ENCODE measurements around the gene MYO5C.

The MYO5C gene

GRCh38 chr15:52236013-52236412 lies 59.6 kb downstream of the MYO5C start:
- H3K27ac ChIP-seq (ENCODE audit: low read length) = no peak overlapping the region
- no peaks in the 10 kb centered on the region for H3K4me1 ChIP-seq (ENCODE audit: control insufficient read depth in 1 of 2, insufficient read depth in 2 of 2, low read length in 2 of 2)
- no peaks in the 10 kb centered on the region for H3K27me3 ChIP-seq (ENCODE audit: low read depth, low read length)
- no peaks in the 10 kb centered on the region for H3K9me3 ChIP-seq (ENCODE audit: control insufficient read depth in 1 of 2, low read length in 2 of 2)
- H3K4me3 ChIP-seq (ENCODE audit: low read depth in 1 of 2, low read length in 2 of 2) = no peak overlapping the region
- H3K36me3 ChIP-seq (ENCODE audit: control insufficient read depth in 1 of 2, insufficient read depth in 2 of 2, low read length in 2 of 2) = no peaks in the 10 kb centered on the region

- Histone ChIP-seq H3K27ac (ENCODE audit: low read length) (no peak overlapping the region), H3K36me3 (ENCODE audit: control insufficient read depth in 1 of 2, insufficient read depth in 2 of 2, low read length in 2 of 2) (no peaks in the 10 kb centered on the region), H3K4me1 (ENCODE audit: control insufficient read depth in 1 of 2, insufficient read depth in 2 of 2, low read length in 2 of 2) (no peaks in the 10 kb centered on the region), H3K4me3 (ENCODE audit: low read depth in 1 of 2, low read length in 2 of 2) (no peak overlapping the region), H3K9me3 (ENCODE audit: control insufficient read depth in 1 of 2, low read length in 2 of 2) (no peaks in the 10 kb centered on the region), H3K27me3 (ENCODE audit: low read depth, low read length) (no peaks in the 10 kb centered on the region)
Measured at GRCh38 chr15:52234596-52235541, 60.7 kb downstream of the MYO5C start.

GRCh38 chr15:52233405-52233804 lies 62.2 kb downstream of the MYO5C start:
- H3K4me3 ChIP-seq (ENCODE audit: low read depth in 1 of 2, low read length in 2 of 2) = no peak overlapping the region
- no peak overlapping the region for H3K27ac ChIP-seq (ENCODE audit: low read length)
- H3K27me3 ChIP-seq (ENCODE audit: low read depth, low read length) = no peaks in the 10 kb centered on the region
- no peaks in the 10 kb centered on the region for H3K4me1 ChIP-seq (ENCODE audit: control insufficient read depth in 1 of 2, insufficient read depth in 2 of 2, low read length in 2 of 2)
- no peaks in the 10 kb centered on the region for H3K36me3 ChIP-seq (ENCODE audit: control insufficient read depth in 1 of 2, insufficient read depth in 2 of 2, low read length in 2 of 2)
- H3K9me3 ChIP-seq (ENCODE audit: control insufficient read depth in 1 of 2, low read length in 2 of 2) = no peaks in the 10 kb centered on the region

GRCh38 chr15:52232327-52232726 lies 63.3 kb downstream of the MYO5C start:
- Histone ChIP-seq H3K36me3 (ENCODE audit: control insufficient read depth in 1 of 2, insufficient read depth in 2 of 2, low read length in 2 of 2) (no peaks in the 10 kb centered on the region), H3K4me1 (ENCODE audit: control insufficient read depth in 1 of 2, insufficient read depth in 2 of 2, low read length in 2 of 2) (no peaks in the 10 kb centered on the region), H3K4me3 (ENCODE audit: low read depth in 1 of 2, low read length in 2 of 2) (no peak overlapping the region), H3K27me3 (ENCODE audit: low read depth, low read length) (no peaks in the 10 kb centered on the region), H3K27ac (ENCODE audit: low read length) (no peak overlapping the region), H3K9me3 (ENCODE audit: control insufficient read depth in 1 of 2, low read length in 2 of 2) (no peaks in the 10 kb centered on the region)

GRCh38 chr15:52230073-52230472 lies 65.5 kb downstream of the MYO5C start:
- H3K9me3 ChIP-seq (ENCODE audit: control insufficient read depth in 1 of 2, low read length in 2 of 2) = no peaks in the 10 kb centered on the region
- H3K27me3 ChIP-seq (ENCODE audit: low read depth, low read length) = no peaks in the 10 kb centered on the region
- no peaks in the 10 kb centered on the region for H3K4me1 ChIP-seq (ENCODE audit: control insufficient read depth in 1 of 2, insufficient read depth in 2 of 2, low read length in 2 of 2)
- H3K27ac ChIP-seq (ENCODE audit: low read length) = no peak overlapping the region
- no peak overlapping the region for H3K4me3 ChIP-seq (ENCODE audit: low read depth in 1 of 2, low read length in 2 of 2)
- H3K36me3 ChIP-seq (ENCODE audit: control insufficient read depth in 1 of 2, insufficient read depth in 2 of 2, low read length in 2 of 2) = peaks cover 0 to 5% of the 10 kb centered on the region in 2 donors

GRCh38 chr15:52228921-52229320 lies 66.7 kb downstream of the MYO5C start:
- Histone ChIP-seq H3K9me3 (ENCODE audit: control insufficient read depth in 1 of 2, low read length in 2 of 2) (no peaks in the 10 kb centered on the region), H3K4me3 (ENCODE audit: low read depth in 1 of 2, low read length in 2 of 2) (no peak overlapping the region), H3K27me3 (ENCODE audit: low read depth, low read length) (no peaks in the 10 kb centered on the region), H3K27ac (ENCODE audit: low read length) (no peak overlapping the region), H3K36me3 (ENCODE audit: control insufficient read depth in 1 of 2, insufficient read depth in 2 of 2, low read length in 2 of 2) (peaks cover 0 to 7% of the 10 kb centered on the region in 2 donors), H3K4me1 (ENCODE audit: control insufficient read depth in 1 of 2, insufficient read depth in 2 of 2, low read length in 2 of 2) (no peaks in the 10 kb centered on the region)

GRCh38 chr15:52227456-52227855 lies 68.1 kb downstream of the MYO5C start:
- Histone ChIP-seq H3K4me1 (ENCODE audit: control insufficient read depth in 1 of 2, insufficient read depth in 2 of 2, low read length in 2 of 2) (no peaks in the 10 kb centered on the region), H3K27ac (ENCODE audit: low read length) (no peak overlapping the region), H3K4me3 (ENCODE audit: low read depth in 1 of 2, low read length in 2 of 2) (no peak overlapping the region), H3K27me3 (ENCODE audit: low read depth, low read length) (no peaks in the 10 kb centered on the region), H3K9me3 (ENCODE audit: control insufficient read depth in 1 of 2, low read length in 2 of 2) (no peaks in the 10 kb centered on the region), H3K36me3 (ENCODE audit: control insufficient read depth in 1 of 2, insufficient read depth in 2 of 2, low read length in 2 of 2) (peaks cover 0 to 7% of the 10 kb centered on the region in 2 donors)

GRCh38 chr15:52225230-52225629 lies 70.4 kb downstream of the MYO5C start:
- Histone ChIP-seq H3K9me3 (ENCODE audit: control insufficient read depth in 1 of 2, low read length in 2 of 2) (no peaks in the 10 kb centered on the region), H3K4me3 (ENCODE audit: low read depth in 1 of 2, low read length in 2 of 2) (no peak overlapping the region), H3K27me3 (ENCODE audit: low read depth, low read length) (no peaks in the 10 kb centered on the region), H3K36me3 (ENCODE audit: control insufficient read depth in 1 of 2, insufficient read depth in 2 of 2, low read length in 2 of 2) (peaks cover 0 to 7% of the 10 kb centered on the region in 2 donors), H3K27ac (ENCODE audit: low read length) (no peak overlapping the region), H3K4me1 (ENCODE audit: control insufficient read depth in 1 of 2, insufficient read depth in 2 of 2, low read length in 2 of 2) (no peaks in the 10 kb centered on the region)

GRCh38 chr15:52224211-52224610 lies 71.4 kb downstream of the MYO5C start:
- no peaks in the 10 kb centered on the region for H3K27me3 ChIP-seq (ENCODE audit: low read depth, low read length)
- no peaks in the 10 kb centered on the region for H3K9me3 ChIP-seq (ENCODE audit: control insufficient read depth in 1 of 2, low read length in 2 of 2)
- no peak overlapping the region for H3K27ac ChIP-seq (ENCODE audit: low read length)
- no peak overlapping the region for H3K4me3 ChIP-seq (ENCODE audit: low read depth in 1 of 2, low read length in 2 of 2)
- no peaks in the 10 kb centered on the region for H3K4me1 ChIP-seq (ENCODE audit: control insufficient read depth in 1 of 2, insufficient read depth in 2 of 2, low read length in 2 of 2)
- peaks cover 0 to 7% of the 10 kb centered on the region in 2 donors for H3K36me3 ChIP-seq (ENCODE audit: control insufficient read depth in 1 of 2, insufficient read depth in 2 of 2, low read length in 2 of 2)

GRCh38 chr15:52221730-52222129 lies 73.9 kb downstream of the MYO5C start:
- Histone ChIP-seq H3K9me3 (ENCODE audit: control insufficient read depth in 1 of 2, low read length in 2 of 2) (no peaks in the 10 kb centered on the region), H3K4me3 (ENCODE audit: low read depth in 1 of 2, low read length in 2 of 2) (no peak overlapping the region), H3K36me3 (ENCODE audit: control insufficient read depth in 1 of 2, insufficient read depth in 2 of 2, low read length in 2 of 2) (peaks cover 0 to 12% of the 10 kb centered on the region in 2 donors), H3K4me1 (ENCODE audit: control insufficient read depth in 1 of 2, insufficient read depth in 2 of 2, low read length in 2 of 2) (no peaks in the 10 kb centered on the region), H3K27me3 (ENCODE audit: low read depth, low read length) (no peaks in the 10 kb centered on the region), H3K27ac (ENCODE audit: low read length) (no peak overlapping the region)

GRCh38 chr15:52220937-52221660 lies 74.5 kb downstream of the MYO5C start:
- H3K36me3 ChIP-seq (ENCODE audit: control insufficient read depth in 1 of 2, insufficient read depth in 2 of 2, low read length in 2 of 2) = peaks cover 0 to 12% of the 10 kb centered on the region in 2 donors
- H3K9me3 ChIP-seq (ENCODE audit: control insufficient read depth in 1 of 2, low read length in 2 of 2) = no peaks in the 10 kb centered on the region
- H3K27ac ChIP-seq (ENCODE audit: low read length) = no peak overlapping the region
- H3K27me3 ChIP-seq (ENCODE audit: low read depth, low read length) = no peaks in the 10 kb centered on the region
- H3K4me3 ChIP-seq (ENCODE audit: low read depth in 1 of 2, low read length in 2 of 2) = no peak overlapping the region
- H3K4me1 ChIP-seq (ENCODE audit: control insufficient read depth in 1 of 2, insufficient read depth in 2 of 2, low read length in 2 of 2) = no peaks in the 10 kb centered on the region

Data from muscle layer of duodenum (tissue), 2 donors.